ENCODE measurements around the gene EXOC6B. TPM values are rescaled to one million over a fixed set of nuclear protein-coding genes. Genes with fewer than 3 reads are reported as not detected.

Gene EXOC6B
- total RNA-seq, 4 donors from 2014 or later: 22.6 to 47.3 (median 32.5) TPM

GRCh38 chr2:72141881-72142451 is 683.9 kb downstream of the EXOC6B start:
- peaks cover 73 to 97% of the 10 kb centered on the region in 2 donors for H3K4me1 ChIP-seq
- H3K4me3 ChIP-seq (replicated peaks in 1 of 3): no peak overlapping the region
- H3K9me3 ChIP-seq: no peaks in the 10 kb centered on the region
- intact Hi-C loops (cut with DNase I): no loop called here
- no peaks in the 10 kb centered on the region for H3K36me3 ChIP-seq
- DNase-seq: no peak
- 79 to 90% methylated on average over 13 of the region's 13 CpGs for WGBS, 2 donors
- peak overlapping the region in 2 of 3 donors; percentile 12 to 93 for H3K27ac ChIP-seq
- TF ChIP-seq, protein P1, sequence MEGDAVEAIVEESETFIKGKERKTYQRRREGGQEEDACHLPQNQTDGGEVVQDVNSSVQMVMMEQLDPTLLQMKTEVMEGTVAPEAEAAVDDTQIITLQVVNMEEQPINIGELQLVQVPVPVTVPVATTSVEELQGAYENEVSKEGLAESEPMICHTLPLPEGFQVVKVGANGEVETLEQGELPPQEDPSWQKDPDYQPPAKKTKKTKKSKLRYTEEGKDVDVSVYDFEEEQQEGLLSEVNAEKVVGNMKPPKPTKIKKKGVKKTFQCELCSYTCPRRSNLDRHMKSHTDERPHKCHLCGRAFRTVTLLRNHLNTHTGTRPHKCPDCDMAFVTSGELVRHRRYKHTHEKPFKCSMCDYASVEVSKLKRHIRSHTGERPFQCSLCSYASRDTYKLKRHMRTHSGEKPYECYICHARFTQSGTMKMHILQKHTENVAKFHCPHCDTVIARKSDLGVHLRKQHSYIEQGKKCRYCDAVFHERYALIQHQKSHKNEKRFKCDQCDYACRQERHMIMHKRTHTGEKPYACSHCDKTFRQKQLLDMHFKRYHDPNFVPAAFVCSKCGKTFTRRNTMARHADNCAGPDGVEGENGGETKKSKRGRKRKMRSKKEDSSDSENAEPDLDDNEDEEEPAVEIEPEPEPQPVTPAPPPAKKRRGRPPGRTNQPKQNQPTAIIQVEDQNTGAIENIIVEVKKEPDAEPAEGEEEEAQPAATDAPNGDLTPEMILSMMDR (IDR thresholded peaks at IDR 0.05): no peak
- TF ChIP-seq POLR2A (IDR thresholded peaks at IDR 0.05): no peak
- H3K27me3 ChIP-seq: peaks cover 13% of the 10 kb centered on the region

- Histone ChIP-seq H3K4me1 (peaks cover 74 to 97% of the 10 kb centered on the region in 2 donors), H3K4me3 (replicated peaks in 1 of 3) (no peak overlapping the region), H3K9me3 (no peaks in the 10 kb centered on the region), H3K27me3 (peaks cover 5% of the 10 kb centered on the region), H3K36me3 (no peaks in the 10 kb centered on the region), H3K27ac (peak overlapping the region in 2 of 3 donors; percentile 91 to 93)
- no peak for DNase-seq
- 92 to 100% methylated on average over 3 to 5 of the region's 5 CpGs for WGBS, 2 donors
- intact Hi-C loops (cut with DNase I): no loop called here
- TF ChIP-seq, protein P1 (IDR thresholded peaks at IDR 0.05): no peak
- TF ChIP-seq POLR2A (IDR thresholded peaks at IDR 0.05): no peak
These were observed 684.7 kb downstream of the EXOC6B start for GRCh38 chr2:72141032-72141645.

- WGBS, 2 donors: 100% methylated on average over 2 to 3 of the region's 4 CpGs
- Histone ChIP-seq H3K4me1 (peaks cover 74 to 97% of the 10 kb centered on the region in 2 donors), H3K9me3 (no peaks in the 10 kb centered on the region), H3K27ac (peak overlapping the region in 2 of 3 donors; percentile 91 to 93), H3K4me3 (replicated peaks in 1 of 3) (no peak overlapping the region), H3K36me3 (no peaks in the 10 kb centered on the region), H3K27me3 (no peaks in the 10 kb centered on the region)
- intact Hi-C loops (cut with DNase I): no loop called here
- DNase-seq: no peak
- TF ChIP-seq POLR2A (IDR thresholded peaks at IDR 0.05): no peak
- TF ChIP-seq, protein P1 (IDR thresholded peaks at IDR 0.05): no peak
These were observed 685.2 kb downstream of the EXOC6B start for GRCh38 chr2:72140621-72140960.

GRCh38 chr2:72139874-72140620 is 685.8 kb downstream of the EXOC6B start:
- H3K9me3 ChIP-seq: no peaks in the 10 kb centered on the region
- H3K27me3 ChIP-seq: no peaks in the 10 kb centered on the region
- intact Hi-C loops (cut with DNase I): loop anchor here (10.0 kb wide), 2 partner anchors 525 to 585 kb away; no protein-coding TSS in a partner anchor
- H3K4me1 ChIP-seq: peaks cover 70 to 95% of the 10 kb centered on the region in 2 donors
- H3K36me3 ChIP-seq: no peaks in the 10 kb centered on the region
- 88 to 95% methylated on average over 5 to 8 of the region's 14 CpGs for WGBS, 2 donors
- no peak overlapping the region for H3K4me3 ChIP-seq (replicated peaks in 1 of 3)
- peak overlapping the region; percentile 76 to 93 (median 91) for H3K27ac ChIP-seq
- DNase-seq: no peak
- no peak for TF ChIP-seq POLR2A (IDR thresholded peaks at IDR 0.05)
- TF ChIP-seq, protein P1 (IDR thresholded peaks at IDR 0.05): no peak
